Glutamatergic neuron (in vitro differentiated cells): ENCODE data around the gene PARPBP. TPM values are rescaled to one million over a fixed set of nuclear protein-coding genes. Genes with fewer than 3 reads are reported as not detected.
"Not testable (repeated sequence)": the region's sequence is repeated elsewhere in the genome, so short reads cannot be mapped to it uniquely, and the experiment has no call there.

Experiments
- DNase-seq: peaks from one replicate; pipeline ENCODE4 v3.0.0; 2022
- H3K27ac Mint-ChIP-seq: one replicate; pipeline ENCODE4 v1.8.0; 2020; ENCODE audit warnings: mild to moderate bottlenecking, mixed read lengths, inconsistent platforms; ENCODE audit not compliant: unreplicated experiment
- H3K27me3 Mint-ChIP-seq: one replicate; pipeline ENCODE4 v1.8.0; 2020; ENCODE audit warnings: mild to moderate bottlenecking, moderate library complexity, mixed read lengths, inconsistent platforms; ENCODE audit not compliant: unreplicated experiment
- H3K36me3 Mint-ChIP-seq: one replicate; pipeline ENCODE4 v1.8.0; 2020; ENCODE audit warnings: mild to moderate bottlenecking, mixed read lengths, inconsistent platforms; ENCODE audit not compliant: unreplicated experiment
- H3K4me1 Mint-ChIP-seq: one replicate; pipeline ENCODE4 v1.8.0; 2020; ENCODE audit warnings: mild to moderate bottlenecking, low read depth, mixed read lengths, inconsistent platforms; ENCODE audit not compliant: unreplicated experiment
- H3K4me3 Mint-ChIP-seq: one replicate; pipeline ENCODE4 v1.8.0; 2020; ENCODE audit warnings: mild to moderate bottlenecking, mixed read lengths, inconsistent platforms; ENCODE audit not compliant: unreplicated experiment
- H3K9me3 Mint-ChIP-seq: one replicate; pipeline ENCODE4 v1.8.0; 2020; ENCODE audit warnings: mild to moderate bottlenecking, moderate library complexity, mixed read lengths, inconsistent platforms; ENCODE audit not compliant: unreplicated experiment
- CTCF ChIP-seq: fragments of 200-600 bp; sonication (generic); IDR thresholded peaks from one replicate; pipeline ENCODE4 v1.5.0; 2021; ENCODE audit not compliant: partially characterized antibody, unreplicated experiment
- total RNA-seq: library from RNA; stranded (reverse); fragmentation: NEBNext Ultra II Directional; extraction: Animal tissue kit (Norgen Biotek cat#: 25700); gene quantifications from one replicate; pipeline ENCODE4 v1.2.1, GENCODE V29; 2021; ENCODE audit not compliant: unreplicated experiment

PARPBP gene
- total RNA-seq, 1 donor from 2014 or later: 6.3 TPM

DNA sequence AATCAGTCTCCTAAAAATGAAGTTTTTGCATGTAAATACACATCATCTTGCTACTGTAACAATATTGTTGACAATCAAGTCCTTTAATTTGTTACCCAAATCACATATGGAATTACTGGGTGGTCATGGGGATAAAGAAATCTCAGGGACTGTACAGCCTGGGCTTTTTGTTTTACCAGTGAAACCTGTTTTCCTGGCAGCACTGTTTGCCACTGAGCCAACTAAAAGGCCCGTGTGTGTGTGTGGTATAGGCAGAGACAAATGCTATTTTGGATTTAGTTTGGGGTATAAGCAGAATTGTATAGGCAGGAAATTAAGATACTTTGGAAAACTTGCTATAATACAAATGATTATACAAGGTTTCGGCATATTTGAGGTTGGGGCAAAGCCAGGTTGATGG lies 5.8 kb upstream of the PARPBP start:
- Mint-ChIP-seq H3K27me3 (peaks cover 2% of the 10 kb centered on the region), H3K27ac (no peak overlapping the region), H3K4me3 (no peak overlapping the region), H3K4me1 (peaks cover 4% of the 10 kb centered on the region), H3K36me3 (no peaks in the 10 kb centered on the region), H3K9me3 (peaks cover 1% of the 10 kb centered on the region)
- TF ChIP-seq CTCF: no peak
- DNase-seq: no peak

- Mint-ChIP-seq H3K4me3 (no peak overlapping the region), H3K27me3 (peaks cover 2% of the 10 kb centered on the region), H3K36me3 (no peaks in the 10 kb centered on the region)
Measured at GRCh38 chr12:102116392-102116791, 3.6 kb upstream of the PARPBP start.

DNA sequence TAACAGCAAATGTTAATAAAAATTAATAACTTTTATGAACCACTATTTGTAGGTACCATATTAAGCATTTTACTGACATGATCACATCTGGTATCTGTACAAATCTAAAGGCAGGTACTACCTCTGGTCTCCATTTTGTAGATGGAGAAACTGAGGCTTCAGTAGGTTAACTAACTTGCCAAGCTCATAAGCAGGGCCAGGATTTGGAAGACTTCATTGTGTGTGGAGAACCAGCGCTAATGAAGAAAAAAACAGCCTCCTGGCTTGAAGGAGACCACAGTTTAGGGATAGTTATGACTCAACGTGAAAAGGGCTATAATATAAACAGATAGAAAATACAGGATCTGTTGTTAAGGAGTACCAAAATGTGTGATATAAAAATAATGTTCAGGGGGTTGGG lies 1.1 kb upstream of the PARPBP start:
- Mint-ChIP-seq H3K27me3 (peaks cover 2% of the 10 kb centered on the region), H3K4me3 (peak overlapping the region; percentile 84), H3K4me1 (peaks cover 6% of the 10 kb centered on the region), H3K27ac (peak overlapping the region; percentile 22), H3K9me3 (peaks cover 3% of the 10 kb centered on the region), H3K36me3 (no peaks in the 10 kb centered on the region)
- DNase-seq: no peak
- TF ChIP-seq CTCF: no peak

More at GRCh38 chr12:102116392-102116791, 3.6 kb upstream of the PARPBP start:
- peaks cover 9% of the 10 kb centered on the region for H3K4me1 Mint-ChIP-seq
- no peak for TF ChIP-seq CTCF
- H3K9me3 Mint-ChIP-seq: peaks cover 3% of the 10 kb centered on the region
- DNase-seq: no peak
- no peak overlapping the region for H3K27ac Mint-ChIP-seq

DNA sequence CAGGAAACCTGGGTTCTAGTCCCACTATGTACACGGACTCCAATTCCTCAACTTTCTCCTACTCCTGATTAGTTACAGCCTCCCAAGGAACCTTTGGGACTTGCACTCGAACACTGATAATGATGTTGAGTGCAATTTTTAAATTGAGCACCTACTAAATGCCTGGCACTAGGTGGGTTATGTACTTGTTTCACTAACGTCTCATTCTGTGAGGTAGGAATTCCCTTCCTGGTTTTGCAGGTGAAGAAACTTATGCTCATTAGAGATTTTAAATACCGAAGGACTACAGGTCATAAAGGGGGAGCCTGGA lies 536 bp downstream of the PARPBP start:
- Mint-ChIP-seq H3K27me3 (peaks cover 2% of the 10 kb centered on the region), H3K4me1 (peaks cover 6% of the 10 kb centered on the region), H3K9me3 (peaks cover 3% of the 10 kb centered on the region), H3K36me3 (no peaks in the 10 kb centered on the region), H3K4me3 (peak overlapping the region; percentile 91), H3K27ac (peak overlapping the region; percentile 81)
- DNase-seq: no peak
- TF ChIP-seq CTCF: no peak

GRCh38 chr12:102120886-102121285 lies 903 bp downstream of the PARPBP start:
- H3K36me3 Mint-ChIP-seq: no peaks in the 10 kb centered on the region
- no peak overlapping the region for H3K27ac Mint-ChIP-seq
- no peak for DNase-seq

DNA sequence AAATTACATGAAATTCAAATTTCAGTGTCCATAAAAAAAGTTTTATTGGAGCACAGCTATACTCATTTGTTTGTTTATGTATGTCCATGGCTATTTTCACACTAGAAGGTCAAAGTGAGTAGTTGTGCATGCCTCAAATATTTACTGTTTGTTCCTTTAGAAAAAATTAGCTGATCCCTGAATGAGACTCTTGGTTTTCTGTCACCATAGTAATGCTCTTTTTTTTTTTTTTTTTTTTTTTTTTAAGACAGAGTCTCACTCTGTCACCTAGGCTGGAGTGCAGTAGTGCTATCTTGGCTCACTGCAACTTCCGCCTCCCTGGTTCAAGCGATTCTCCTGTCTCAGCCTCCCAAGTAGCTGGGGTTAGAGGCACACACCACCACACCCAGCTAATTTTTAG lies 1.3 kb downstream of the PARPBP start:
- DNase-seq, H3K27me3 Mint-ChIP-seq, H3K27ac Mint-ChIP-seq, H3K36me3 Mint-ChIP-seq, H3K4me1 Mint-ChIP-seq, H3K9me3 Mint-ChIP-seq: not testable (repeated sequence)
- peak overlapping the region; percentile 91 for H3K4me3 Mint-ChIP-seq

More at GRCh38 chr12:102120886-102121285, 903 bp downstream of the PARPBP start:
- peak overlapping the region; percentile 91 for H3K4me3 Mint-ChIP-seq
- H3K4me1 Mint-ChIP-seq: peaks cover 6% of the 10 kb centered on the region
- peaks cover 3% of the 10 kb centered on the region for H3K9me3 Mint-ChIP-seq
- peaks cover 2% of the 10 kb centered on the region for H3K27me3 Mint-ChIP-seq
- no peak for TF ChIP-seq CTCF

DNA sequence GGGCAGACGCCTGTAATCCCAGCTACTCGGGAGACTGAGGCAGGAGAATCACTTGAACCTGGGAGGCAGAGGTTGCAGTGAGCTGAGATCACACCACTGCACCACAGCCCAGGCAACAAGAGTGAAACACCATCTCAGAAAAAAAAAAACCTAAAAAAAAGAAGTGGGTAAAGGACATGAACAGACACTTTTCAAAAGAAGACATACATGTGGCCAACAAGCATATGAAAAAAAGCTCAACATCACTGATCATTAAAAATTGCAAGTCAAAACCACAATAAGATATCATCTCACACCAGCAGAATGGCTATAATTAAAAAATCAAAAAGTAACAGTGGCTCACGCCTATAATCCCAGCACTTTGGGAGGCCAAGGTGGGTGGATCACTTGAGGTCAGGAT lies 10.7 kb downstream of the PARPBP start:
- H3K27ac Mint-ChIP-seq, H3K4me3 Mint-ChIP-seq, H3K4me1 Mint-ChIP-seq, H3K9me3 Mint-ChIP-seq, H3K27me3 Mint-ChIP-seq, DNase-seq, H3K36me3 Mint-ChIP-seq: not testable (repeated sequence)

- H3K4me1 Mint-ChIP-seq, DNase-seq, H3K27me3 Mint-ChIP-seq, H3K9me3 Mint-ChIP-seq, H3K4me3 Mint-ChIP-seq, H3K27ac Mint-ChIP-seq, H3K36me3 Mint-ChIP-seq: not testable (repeated sequence)
Measured at GRCh38 chr12:102131442-102131841, 11.5 kb downstream of the PARPBP start.
